Endothelial cell of umbilical vein (primary cell): ENCODE results near the gene PDGFRB.

ENCODE experiments used
- POLR2A ChIP-seq: IDR thresholded peaks from 2 replicates; pipeline ENCODE4 v1.6.1; 2012; ENCODE audit warnings: low read depth, mild to moderate bottlenecking, control low read depth, low read length
- TF ChIP-seq, protein P1 (sequence below), 2 donors: IDR thresholded peaks; 1 replicate in 1 of 2; 2 replicates in 1 of 2; pipeline ENCODE4 v1.5.1; 2011; ENCODE audit warnings: low read length in 2 of 2, mild to moderate bottlenecking in 2 of 2, moderate library complexity in 2 of 2, control low read depth in 1 of 2, inconsistent platforms in 1 of 2, low read depth in 1 of 2; ENCODE audit not compliant: insufficient read depth in 1 of 2; ENCODE audit errors: extremely low read depth in 1 of 2

DNA sequence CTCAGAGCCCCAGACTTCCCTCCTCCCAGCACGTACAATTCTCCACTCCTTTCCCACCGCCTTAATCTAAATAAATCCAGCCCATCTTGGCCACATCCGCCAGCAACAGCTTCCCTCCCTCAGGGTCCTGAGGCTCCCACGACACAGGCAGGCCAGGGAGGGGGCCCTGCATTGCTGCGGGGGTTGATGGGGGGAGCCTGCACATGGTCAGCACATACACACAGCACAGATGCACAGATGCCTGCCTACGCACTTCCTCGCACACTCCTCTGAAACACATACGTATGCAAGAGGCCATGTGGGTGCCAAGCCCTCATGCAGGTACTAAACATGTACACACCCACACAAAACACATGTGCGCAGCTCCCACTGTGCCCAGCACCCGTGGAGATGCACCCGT lies 14.8 kb downstream of the PDGFRB start:
- TF ChIP-seq, protein P1, sequence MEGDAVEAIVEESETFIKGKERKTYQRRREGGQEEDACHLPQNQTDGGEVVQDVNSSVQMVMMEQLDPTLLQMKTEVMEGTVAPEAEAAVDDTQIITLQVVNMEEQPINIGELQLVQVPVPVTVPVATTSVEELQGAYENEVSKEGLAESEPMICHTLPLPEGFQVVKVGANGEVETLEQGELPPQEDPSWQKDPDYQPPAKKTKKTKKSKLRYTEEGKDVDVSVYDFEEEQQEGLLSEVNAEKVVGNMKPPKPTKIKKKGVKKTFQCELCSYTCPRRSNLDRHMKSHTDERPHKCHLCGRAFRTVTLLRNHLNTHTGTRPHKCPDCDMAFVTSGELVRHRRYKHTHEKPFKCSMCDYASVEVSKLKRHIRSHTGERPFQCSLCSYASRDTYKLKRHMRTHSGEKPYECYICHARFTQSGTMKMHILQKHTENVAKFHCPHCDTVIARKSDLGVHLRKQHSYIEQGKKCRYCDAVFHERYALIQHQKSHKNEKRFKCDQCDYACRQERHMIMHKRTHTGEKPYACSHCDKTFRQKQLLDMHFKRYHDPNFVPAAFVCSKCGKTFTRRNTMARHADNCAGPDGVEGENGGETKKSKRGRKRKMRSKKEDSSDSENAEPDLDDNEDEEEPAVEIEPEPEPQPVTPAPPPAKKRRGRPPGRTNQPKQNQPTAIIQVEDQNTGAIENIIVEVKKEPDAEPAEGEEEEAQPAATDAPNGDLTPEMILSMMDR (IDR thresholded peaks at IDR 0.05; ENCODE audit: extremely low read depth in 1 of 2, insufficient read depth in 1 of 2, low read depth in 1 of 2, low read length in 2 of 2): no peak
- no peak for TF ChIP-seq POLR2A
